Panc1 (cell line): ENCODE data around the gene F5. TPM values are rescaled to one million over a fixed set of nuclear protein-coding genes. Genes with fewer than 3 reads are reported as not detected.

Experiments used
- ATAC-seq: fragments of 200-7000 bp; cut with Tn5 transposase; 2 replicates; pipeline ENCODE4 v1.9.1; 2020; ENCODE audit warnings: mild to moderate bottlenecking, moderate library complexity
- BruUV-seq: library from RNA; stranded (reverse); fragments of 400-500 nt; replicated peaks from 2 replicates; lab custom pipeline; 2021; lab: Mats Ljungman, UMichigan
- CTCF ChIA-PET: fragments of 300-600 bp; sonication (Branson Sonifier 250); formaldehyde crosslinking; loops from one replicate; lab custom pipeline; 2022; ENCODE audit warnings: antibody characterized with exemption; lab: Charles Lee
- POLR2A ChIA-PET: fragments of 300-600 bp; sonication (Branson Sonifier 250); formaldehyde crosslinking; loops from one replicate; lab custom pipeline; 2022; ENCODE audit warnings: antibody characterized with exemption; lab: Charles Lee
- DNase-seq: peaks from one replicate; pipeline ENCODE4 v3.0.0-alpha.2; 2010; ENCODE audit warnings: low read depth, low spot score
- H3K27ac ChIP-seq: 2 replicates; pipeline ENCODE4 v1.5.1; 2011; ENCODE audit warnings: mild to moderate bottlenecking, low read length, inconsistent platforms
- H3K27me3 ChIP-seq: fragments of 200-500 bp; sonication (Bioruptor generic); 2 replicates; pipeline ENCODE4 v1.6.0; 2014; ENCODE audit warnings: low read length, inconsistent platforms; ENCODE audit not compliant: control insufficient read depth, insufficient read depth
- H3K36me3 ChIP-seq: fragments of 200-500 bp; sonication (Bioruptor generic); 2 replicates; pipeline ENCODE4 v1.5.1; 2014; ENCODE audit warnings: inconsistent platforms, mild to moderate bottlenecking, low read length, moderate library complexity; ENCODE audit not compliant: control insufficient read depth, insufficient read depth
- H3K4me1 ChIP-seq: 2 replicates; pipeline ENCODE4 v1.5.1; 2011; ENCODE audit warnings: inconsistent platforms, mild to moderate bottlenecking, low read length, moderate library complexity; ENCODE audit not compliant: control insufficient read depth, insufficient read depth
- H3K4me3 ChIP-seq, 2 experiments: 2 replicates each; pipeline ENCODE4 v1.5.1; 2011 to 2012; ENCODE audit warnings: low read depth in 2 of 2, low read length in 2 of 2, mild to moderate bottlenecking in 2 of 2, inconsistent platforms in 1 of 2, moderate library complexity in 1 of 2
- H3K9me3 ChIP-seq: fragments of 200-500 bp; sonication (Bioruptor generic); 2 replicates; pipeline ENCODE4 v1.5.1; 2014; ENCODE audit warnings: low read depth, mild to moderate bottlenecking, inconsistent platforms, low read length, moderate library complexity; ENCODE audit not compliant: control insufficient read depth, insufficient read depth
- CTCF ChIP-seq: fragments of 450-650 bp; IDR thresholded peaks from 2 replicates; pipeline ENCODE4 v1.5.1; 2017; ENCODE audit warnings: mild to moderate bottlenecking
- POLR2AphosphoS5 ChIP-seq: IDR thresholded peaks from 2 replicates; pipeline ENCODE4 v1.6.1; 2012; ENCODE audit warnings: mild to moderate bottlenecking, low read depth, low read length, moderate library complexity
- REST ChIP-seq, 2 experiments: IDR thresholded peaks; 2 replicates each; pipeline ENCODE4 v1.6.1; 2011 to 2012; ENCODE audit warnings: low read depth in 2 of 2, control low read depth in 1 of 2, low read length in 1 of 2, mild to moderate bottlenecking in 1 of 2, moderate library complexity in 1 of 2; ENCODE audit not compliant: insufficient read depth in 1 of 2
- SIN3A ChIP-seq: IDR thresholded peaks from 2 replicates; pipeline ENCODE4 v1.6.1; 2012; ENCODE audit warnings: low read depth, mild to moderate bottlenecking, low read length, moderate library complexity, borderline replicate concordance; ENCODE audit not compliant: insufficient read depth
- TCF7L2 ChIP-seq: IDR thresholded peaks from 2 replicates; pipeline ENCODE4 v1.6.1; 2011; ENCODE audit warnings: mild to moderate bottlenecking, low read depth, low read length, inconsistent platforms
- in situ Hi-C: cut with HindIII; loops from 2 replicates; pipeline ENCODE4 v1.10.0; 2016; ENCODE audit warnings: low sequenced_read_pairs, low pct_unique_long_range_greater_than_20kb
- intact Hi-C: fragments of 100-400 bp; cut with micrococcal nuclease; formaldehyde crosslinking; loops from one replicate; pipeline ENCODE4 v1.10.0; 2022; ENCODE audit not compliant: unreplicated experiment
- total RNA-seq: library from RNA; stranded (reverse); gene quantifications from one replicate; pipeline ENCODE4 v1.2.1, GENCODE V29; 2021; ENCODE audit not compliant: unreplicated experiment

Gene F5
- total RNA-seq, 1 experiment from 2014 or later = 0.08 TPM

- ChIA-PET POLR2A (no interaction called here), CTCF (no interaction called here)
- Histone ChIP-seq H3K4me1 (no peaks in the 10 kb centered on the region), H3K27ac (no peak overlapping the region), H3K4me3 (no peak overlapping the region), H3K9me3 (no peaks in the 10 kb centered on the region), H3K27me3 (peaks cover 2% of the 10 kb centered on the region; the same call in 1 of the 2 replicates), H3K36me3 (no peaks in the 10 kb centered on the region)
- in situ Hi-C loops (no loop called here), intact Hi-C loops (no loop called here)
- DNase-seq (no peak), ATAC-seq (no peak)
- no peak for TF ChIP-seq SIN3A
- TF ChIP-seq POLR2AphosphoS5 = no peak
- no peak for TF ChIP-seq REST (IDR thresholded peaks at IDR 0.05; ENCODE audit: insufficient read depth in 1 of 2, low read depth in 2 of 2, low read length in 1 of 2)
- TF ChIP-seq TCF7L2 = no peak
- no peak for TF ChIP-seq CTCF
- BruUV-seq = no TSS peak
Measured at GRCh38 chr1:169594391-169594790, 8.1 kb upstream of the F5 start.

GRCh38 chr1:169590932-169591331 is 4.7 kb upstream of the F5 start:
- DNase-seq (no peak), ATAC-seq (no peak)
- intact Hi-C loops (no loop called here), in situ Hi-C loops (no loop called here)
- no peaks in the 10 kb centered on the region for H3K36me3 ChIP-seq
- H3K27ac ChIP-seq = no peak overlapping the region
- POLR2A ChIA-PET = no interaction called here
- CTCF ChIA-PET = no interaction called here
- BruUV-seq = no TSS peak
- no peaks in the 10 kb centered on the region for H3K9me3 ChIP-seq
- TF ChIP-seq REST (IDR thresholded peaks at IDR 0.05; ENCODE audit: insufficient read depth in 1 of 2, low read depth in 2 of 2, low read length in 1 of 2) (no peak), CTCF (no peak), TCF7L2 (no peak), SIN3A (no peak), POLR2AphosphoS5 (no peak)
- peaks cover 8% of the 10 kb centered on the region; the same call in 1 of the 2 replicates for H3K27me3 ChIP-seq
- H3K4me1 ChIP-seq = peaks cover 8% of the 10 kb centered on the region; the same call in 1 of the 2 replicates
- H3K4me3 ChIP-seq = no peak overlapping the region
